ENCODE results near the gene GNG2. TPM values are rescaled to one million over a fixed set of nuclear protein-coding genes. Genes with fewer than 3 reads are reported as not detected.

GNG2 gene
- total RNA-seq, 2 donors from 2014 or later: 47.9 to 51.6 TPM

DNA sequence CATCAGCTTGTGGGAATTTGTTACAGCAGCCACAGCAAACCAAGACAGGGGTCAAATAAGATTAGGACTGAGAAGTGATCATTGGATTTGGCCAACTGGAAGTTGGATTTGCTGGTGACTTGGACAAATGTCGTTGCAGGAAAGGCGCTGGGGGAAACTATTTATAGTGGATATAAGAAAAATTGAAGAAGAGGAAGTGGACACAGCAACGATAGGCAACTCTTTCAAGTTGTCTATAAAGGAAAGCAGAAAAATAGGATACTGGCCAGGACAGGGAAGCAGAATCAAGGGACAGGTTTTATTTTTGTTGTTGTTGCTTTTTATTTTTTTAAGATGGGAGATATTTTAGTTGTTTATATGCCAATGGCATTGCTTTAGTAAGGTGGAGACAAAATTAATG is 72.8 kb downstream of the GNG2 start:
- H3K27me3 ChIP-seq (ENCODE audit: control insufficient read depth, insufficient read depth, low read length, poor library complexity, severe bottlenecking): no peaks in the 10 kb centered on the region
- H3K27ac Mint-ChIP-seq: no peak overlapping the region

DNA sequence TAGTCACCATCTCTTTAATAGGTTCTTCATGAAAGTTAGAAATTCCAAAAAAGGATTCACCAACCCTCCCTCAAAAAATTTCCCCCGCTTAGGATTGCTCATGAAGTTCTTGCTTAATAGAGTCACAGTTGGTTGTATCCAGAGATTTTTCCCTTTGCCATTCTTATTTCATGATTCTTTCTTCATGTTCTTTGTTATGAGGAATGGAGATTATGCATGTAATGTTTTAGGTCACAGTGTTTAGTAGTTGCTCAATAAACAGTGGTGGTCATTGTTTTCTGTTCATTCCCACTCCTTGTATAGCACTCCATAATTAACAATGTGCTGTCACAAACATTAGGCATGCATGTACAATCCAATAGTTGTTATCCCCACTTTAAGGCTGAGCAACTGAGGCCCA is 77.7 kb downstream of the GNG2 start:
- H3K9me3 ChIP-seq (ENCODE audit: control insufficient read depth, low read length): no peaks in the 10 kb centered on the region
- Mint-ChIP-seq H3K36me3 (ENCODE audit: low read depth) (no peaks in the 10 kb centered on the region), H3K27ac (no peak overlapping the region), H3K4me3 (no peak overlapping the region), H3K4me1 (no peaks in the 10 kb centered on the region), H3K27me3 (ENCODE audit: insufficient read depth) (no peaks in the 10 kb centered on the region), H3K9me3 (no peaks in the 10 kb centered on the region)
- H3K4me1 ChIP-seq (ENCODE audit: control insufficient read depth, insufficient read depth, low read length): no peaks in the 10 kb centered on the region
- no peaks in the 10 kb centered on the region for H3K27me3 ChIP-seq (ENCODE audit: control insufficient read depth, insufficient read depth, low read length, poor library complexity, severe bottlenecking)
- TF ChIP-seq, protein P1, sequence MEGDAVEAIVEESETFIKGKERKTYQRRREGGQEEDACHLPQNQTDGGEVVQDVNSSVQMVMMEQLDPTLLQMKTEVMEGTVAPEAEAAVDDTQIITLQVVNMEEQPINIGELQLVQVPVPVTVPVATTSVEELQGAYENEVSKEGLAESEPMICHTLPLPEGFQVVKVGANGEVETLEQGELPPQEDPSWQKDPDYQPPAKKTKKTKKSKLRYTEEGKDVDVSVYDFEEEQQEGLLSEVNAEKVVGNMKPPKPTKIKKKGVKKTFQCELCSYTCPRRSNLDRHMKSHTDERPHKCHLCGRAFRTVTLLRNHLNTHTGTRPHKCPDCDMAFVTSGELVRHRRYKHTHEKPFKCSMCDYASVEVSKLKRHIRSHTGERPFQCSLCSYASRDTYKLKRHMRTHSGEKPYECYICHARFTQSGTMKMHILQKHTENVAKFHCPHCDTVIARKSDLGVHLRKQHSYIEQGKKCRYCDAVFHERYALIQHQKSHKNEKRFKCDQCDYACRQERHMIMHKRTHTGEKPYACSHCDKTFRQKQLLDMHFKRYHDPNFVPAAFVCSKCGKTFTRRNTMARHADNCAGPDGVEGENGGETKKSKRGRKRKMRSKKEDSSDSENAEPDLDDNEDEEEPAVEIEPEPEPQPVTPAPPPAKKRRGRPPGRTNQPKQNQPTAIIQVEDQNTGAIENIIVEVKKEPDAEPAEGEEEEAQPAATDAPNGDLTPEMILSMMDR (conservative IDR thresholded peaks at IDR 0.05): no peak
- H3K4me3 ChIP-seq (ENCODE audit: low read length): no peak overlapping the region
- H3K9ac ChIP-seq (ENCODE audit: extremely low read depth, low read length, poor library complexity, severe bottlenecking): no peak overlapping the region
- no peaks in the 10 kb centered on the region for H3K36me3 ChIP-seq (ENCODE audit: control insufficient read depth, insufficient read depth, low read length)
- WGBS, 2 experiments (ENCODE audit: insufficient coverage in 1 of 2, insufficient read length in 1 of 2): 100% methylated on average over 1 of the region's 1 CpG; no CpG with 5 or more reads in 1 of the 2 experiments
- peak overlapping the region; percentile 66 for H3K27ac ChIP-seq (ENCODE audit: low read depth, low read length)
- no peak for DNase-seq

More for the DNA sequence above, 72.8 kb downstream of the GNG2 start:
- no peak overlapping the region for H3K4me3 Mint-ChIP-seq
- Histone ChIP-seq H3K9me3 (ENCODE audit: control insufficient read depth, low read length) (no peaks in the 10 kb centered on the region), H3K27ac (ENCODE audit: low read depth, low read length) (no peak overlapping the region), H3K4me1 (ENCODE audit: control insufficient read depth, insufficient read depth, low read length) (no peaks in the 10 kb centered on the region), H3K9ac (ENCODE audit: extremely low read depth, low read length, poor library complexity, severe bottlenecking) (no peak overlapping the region), H3K36me3 (ENCODE audit: control insufficient read depth, insufficient read depth, low read length) (no peaks in the 10 kb centered on the region), H3K4me3 (ENCODE audit: low read length) (no peak overlapping the region)
- H3K4me1 Mint-ChIP-seq: peaks cover 11% of the 10 kb centered on the region
- 72 to 79% methylated on average over 3 of the region's 3 CpGs for WGBS, 2 experiments (ENCODE audit: insufficient coverage in 1 of 2, insufficient read length in 1 of 2)
- no peaks in the 10 kb centered on the region for H3K36me3 Mint-ChIP-seq (ENCODE audit: low read depth)
- no peaks in the 10 kb centered on the region for H3K27me3 Mint-ChIP-seq (ENCODE audit: insufficient read depth)
- no peaks in the 10 kb centered on the region for H3K9me3 Mint-ChIP-seq
- TF ChIP-seq, protein P1 (conservative IDR thresholded peaks at IDR 0.05): no peak
- DNase-seq: no peak

GRCh38 chr14:51938821-51939220 is 78.4 kb downstream of the GNG2 start:
- H3K27ac ChIP-seq (ENCODE audit: low read depth, low read length): peak overlapping the region; percentile 66
- Mint-ChIP-seq H3K36me3 (ENCODE audit: low read depth) (no peaks in the 10 kb centered on the region), H3K27ac (no peak overlapping the region)

More at GRCh38 chr14:51938821-51939220, 78.4 kb downstream of the GNG2 start:
- Mint-ChIP-seq H3K4me3 (no peak overlapping the region), H3K9me3 (no peaks in the 10 kb centered on the region), H3K4me1 (no peaks in the 10 kb centered on the region), H3K27me3 (ENCODE audit: insufficient read depth) (no peaks in the 10 kb centered on the region)
- Histone ChIP-seq H3K36me3 (ENCODE audit: control insufficient read depth, insufficient read depth, low read length) (no peaks in the 10 kb centered on the region), H3K27me3 (ENCODE audit: control insufficient read depth, insufficient read depth, low read length, poor library complexity, severe bottlenecking) (no peaks in the 10 kb centered on the region), H3K9me3 (ENCODE audit: control insufficient read depth, low read length) (no peaks in the 10 kb centered on the region), H3K4me1 (ENCODE audit: control insufficient read depth, insufficient read depth, low read length) (no peaks in the 10 kb centered on the region), H3K4me3 (ENCODE audit: low read length) (no peak overlapping the region), H3K9ac (ENCODE audit: extremely low read depth, low read length, poor library complexity, severe bottlenecking) (no peak overlapping the region)
- 85 to 89% methylated on average over 2 to 3 of the region's 3 CpGs for whole genome bisulfite sequencing, 2 experiments (ENCODE audit: insufficient coverage in 1 of 2, insufficient read length in 1 of 2)
- DNase-seq: no peak
- TF ChIP-seq, protein P1 (conservative IDR thresholded peaks at IDR 0.05): no peak
